ENCODE data around the gene AZIN2.

The AZIN2 gene

GRCh38 chr1:33163621-33164519 lies 82.9 kb downstream of the AZIN2 start:
- Histone ChIP-seq H2AFZ (ENCODE audit: low read depth, low read length) (no peak overlapping the region), H3K36me3 (ENCODE audit: insufficient read depth, low read length) (peaks cover 2% of the 10 kb centered on the region), H3K4me3 (ENCODE audit: low read length) (no peak overlapping the region), H3K9me3 (ENCODE audit: low read length) (peaks cover 5% of the 10 kb centered on the region), H3K4me1 (ENCODE audit: insufficient read depth, low read length) (peaks cover 51% of the 10 kb centered on the region), H3K27me3 (ENCODE audit: insufficient read depth, low read length) (no peaks in the 10 kb centered on the region)

- Histone ChIP-seq H3K4me3 (ENCODE audit: low read length) (no peak overlapping the region), H2AFZ (ENCODE audit: low read depth, low read length) (no peak overlapping the region), H3K9me3 (ENCODE audit: low read length) (peaks cover 5% of the 10 kb centered on the region), H3K27me3 (ENCODE audit: insufficient read depth, low read length) (no peaks in the 10 kb centered on the region), H3K4me1 (ENCODE audit: insufficient read depth, low read length) (peaks cover 55% of the 10 kb centered on the region), H3K36me3 (ENCODE audit: insufficient read depth, low read length) (peaks cover 2% of the 10 kb centered on the region)
These were observed 84.3 kb downstream of the AZIN2 start for GRCh38 chr1:33165209-33165608.

DNA sequence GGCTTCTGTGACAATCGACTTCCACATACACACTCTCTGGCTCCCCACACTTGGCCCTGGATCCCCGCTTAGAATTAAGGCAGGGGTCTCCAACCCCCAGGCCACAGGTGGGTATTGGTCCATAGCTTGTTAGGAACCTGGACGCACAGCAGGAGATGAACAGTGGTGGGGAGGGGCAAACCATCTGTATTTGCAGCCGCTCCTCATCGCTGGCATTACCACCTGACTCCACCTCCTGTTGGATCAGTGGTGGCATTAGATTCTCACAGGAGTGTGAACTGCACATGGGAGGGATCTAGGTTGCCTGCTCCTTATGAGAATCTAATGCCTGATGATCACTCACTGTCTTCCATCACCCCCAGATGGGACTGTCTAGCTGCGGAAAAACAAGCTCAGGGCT lies 84.9 kb downstream of the AZIN2 start:
- Histone ChIP-seq H3K36me3 (ENCODE audit: insufficient read depth, low read length) (peaks cover 2% of the 10 kb centered on the region), H3K27me3 (ENCODE audit: insufficient read depth, low read length) (no peaks in the 10 kb centered on the region), H2AFZ (ENCODE audit: low read depth, low read length) (no peak overlapping the region), H3K4me1 (ENCODE audit: insufficient read depth, low read length) (peaks cover 52% of the 10 kb centered on the region), H3K9me3 (ENCODE audit: low read length) (peaks cover 5% of the 10 kb centered on the region), H3K4me3 (ENCODE audit: low read length) (no peak overlapping the region)

- Histone ChIP-seq H3K4me1 (ENCODE audit: insufficient read depth, low read length) (peaks cover 34% of the 10 kb centered on the region), H3K4me3 (ENCODE audit: low read length) (no peak overlapping the region), H3K9me3 (ENCODE audit: low read length) (peaks cover 5% of the 10 kb centered on the region), H2AFZ (ENCODE audit: low read depth, low read length) (no peak overlapping the region), H3K27me3 (ENCODE audit: insufficient read depth, low read length) (no peaks in the 10 kb centered on the region), H3K36me3 (ENCODE audit: insufficient read depth, low read length) (peaks cover 2% of the 10 kb centered on the region)
These were observed 86.9 kb downstream of the AZIN2 start for GRCh38 chr1:33167650-33168447.

DNA sequence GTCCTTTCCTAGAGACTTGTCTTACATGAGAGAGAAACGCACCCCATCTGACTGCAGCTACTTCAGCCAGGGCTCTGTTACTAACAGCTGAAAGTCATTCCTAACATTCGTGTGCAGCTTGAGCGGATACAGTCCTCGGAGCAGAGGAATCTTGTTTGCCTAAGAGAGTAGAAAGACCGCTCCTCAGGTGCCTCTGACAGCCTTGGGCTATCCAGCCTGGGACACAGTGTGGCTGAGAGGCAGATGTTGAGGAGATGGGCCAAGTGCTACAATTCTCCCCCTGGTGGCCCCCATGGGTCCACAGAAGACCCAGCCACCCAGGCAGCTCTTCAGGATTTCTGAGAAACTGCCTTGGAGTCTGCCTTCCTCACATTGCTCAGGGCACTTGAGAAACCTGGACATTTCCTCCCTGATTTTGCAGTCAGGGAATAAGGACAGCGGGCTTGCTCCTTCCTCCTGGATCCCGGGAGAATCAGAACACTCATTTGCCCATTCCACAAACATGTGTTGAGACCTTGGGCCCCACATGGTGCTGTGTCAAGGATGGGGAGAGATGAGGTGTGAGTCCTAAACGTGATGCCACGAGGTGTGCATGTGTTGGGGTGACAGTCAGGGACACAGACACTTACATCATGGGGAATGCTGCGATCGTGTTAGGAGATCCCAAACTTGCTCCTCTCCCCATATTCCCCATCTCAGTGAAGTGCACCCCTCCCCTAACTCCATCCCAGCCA lies 87.8 kb downstream of the AZIN2 start:
- H3K4me3 ChIP-seq (ENCODE audit: low read length) = no peak overlapping the region
- peaks cover 2% of the 10 kb centered on the region for H3K36me3 ChIP-seq (ENCODE audit: insufficient read depth, low read length)
- H3K4me1 ChIP-seq (ENCODE audit: insufficient read depth, low read length) = peaks cover 27% of the 10 kb centered on the region

DNA sequence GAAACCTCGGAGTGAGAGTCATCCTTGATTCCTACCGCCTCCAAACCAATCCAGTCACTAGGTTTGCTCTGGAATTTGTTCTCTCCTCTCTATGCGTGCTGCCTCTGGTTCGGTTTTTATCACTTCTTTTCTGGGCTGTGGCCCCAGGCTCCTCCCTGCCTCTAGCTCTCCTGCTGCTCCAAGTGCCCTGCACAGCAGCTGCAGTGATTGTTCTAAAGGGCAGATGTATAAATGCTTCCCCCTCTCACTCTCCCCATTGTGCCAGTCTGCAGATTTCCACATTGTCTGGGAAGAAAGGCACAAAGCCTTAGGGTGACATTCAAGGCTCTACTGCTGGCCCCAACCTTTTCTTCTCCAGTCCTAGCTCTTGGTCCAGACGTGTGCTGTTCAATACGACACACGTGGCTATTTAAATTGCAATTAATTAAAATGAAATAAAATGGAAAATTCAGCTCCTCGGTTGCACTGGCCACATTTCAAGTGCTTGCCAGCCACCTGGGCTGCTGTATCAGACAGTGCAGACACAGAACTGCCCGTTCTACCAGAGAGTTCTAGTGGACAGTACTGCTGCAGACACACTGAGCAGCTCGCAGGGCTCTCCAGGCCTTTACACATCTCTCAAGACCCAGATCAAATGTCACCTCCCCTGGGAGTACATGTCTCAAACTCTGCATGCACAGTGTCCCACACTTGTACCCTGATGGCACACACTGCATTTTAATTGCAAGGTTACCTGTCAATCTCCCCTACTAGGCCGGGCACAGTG lies 88.5 kb downstream of the AZIN2 start:
- H2AFZ ChIP-seq (ENCODE audit: low read depth, low read length) = no peak overlapping the region
- H3K4me3 ChIP-seq (ENCODE audit: low read length) = no peak overlapping the region
- H3K4me1 ChIP-seq (ENCODE audit: insufficient read depth, low read length) = peaks cover 20% of the 10 kb centered on the region
- peaks cover 5% of the 10 kb centered on the region for H3K9me3 ChIP-seq (ENCODE audit: low read length)
- peaks cover 2% of the 10 kb centered on the region for H3K36me3 ChIP-seq (ENCODE audit: insufficient read depth, low read length)
- no peaks in the 10 kb centered on the region for H3K27me3 ChIP-seq (ENCODE audit: insufficient read depth, low read length)

More for the DNA sequence above, 87.8 kb downstream of the AZIN2 start:
- no peak overlapping the region for H2AFZ ChIP-seq (ENCODE audit: low read depth, low read length)
- H3K9me3 ChIP-seq (ENCODE audit: low read length) = peaks cover 5% of the 10 kb centered on the region
- H3K27me3 ChIP-seq (ENCODE audit: insufficient read depth, low read length) = no peaks in the 10 kb centered on the region
